GM19463 (cell line): ENCODE data around the gene CPB1.

ENCODE experiments used
- ATAC-seq: cut with Tn5 transposase; IDR thresholded peaks from one replicate; pipeline ENCODE4 v1.9.1; 2021; ENCODE audit warnings: mild to moderate bottlenecking, moderate library complexity; ENCODE audit not compliant: unreplicated experiment

The CPB1 gene

GRCh38 chr3:148880681-148881080, 53.1 kb downstream of the CPB1 start:
- ATAC-seq: no peak

DNA sequence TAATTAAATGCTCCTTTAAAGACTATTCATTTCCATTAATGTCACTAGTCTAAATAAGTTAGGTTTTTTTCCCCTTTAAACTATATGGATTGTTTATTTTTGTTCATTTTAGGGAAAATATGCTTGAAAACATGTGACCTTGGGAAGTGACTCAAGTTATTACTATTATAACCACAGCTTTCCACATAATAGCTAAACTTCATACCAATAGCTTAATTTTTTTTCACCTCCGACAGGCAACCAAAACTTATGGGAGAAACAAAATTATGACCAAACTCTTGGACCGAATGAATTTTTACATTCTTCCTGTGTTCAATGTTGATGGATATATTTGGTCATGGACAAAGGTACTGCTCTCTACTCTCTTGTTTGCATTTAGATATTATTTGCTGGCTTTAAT, 53.7 kb downstream of the CPB1 start:
- no peak for ATAC-seq

GRCh38 chr3:148882288-148882687, 54.7 kb downstream of the CPB1 start:
- no peak for ATAC-seq

GRCh38 chr3:148883163-148883562, 55.6 kb downstream of the CPB1 start:
- no peak for ATAC-seq

DNA sequence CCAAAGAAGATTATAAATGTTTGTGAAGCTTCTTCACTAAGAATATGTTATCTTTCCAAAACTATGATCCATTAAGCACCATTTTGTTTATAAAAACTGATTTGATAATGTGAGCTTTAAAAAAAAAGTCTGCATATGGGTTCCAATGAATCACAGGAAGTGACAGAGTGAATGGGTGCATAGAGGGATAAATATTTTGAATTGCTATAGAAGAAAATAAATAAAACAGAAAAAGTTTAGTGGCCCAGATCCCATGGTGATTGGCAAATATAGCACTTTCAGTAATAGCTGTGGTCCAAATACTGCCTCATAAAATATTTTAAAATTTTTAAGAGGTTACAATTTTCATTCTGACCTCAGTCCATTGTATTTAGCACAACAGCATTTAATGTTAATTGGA, 56.6 kb downstream of the CPB1 start:
- ATAC-seq: no peak

DNA sequence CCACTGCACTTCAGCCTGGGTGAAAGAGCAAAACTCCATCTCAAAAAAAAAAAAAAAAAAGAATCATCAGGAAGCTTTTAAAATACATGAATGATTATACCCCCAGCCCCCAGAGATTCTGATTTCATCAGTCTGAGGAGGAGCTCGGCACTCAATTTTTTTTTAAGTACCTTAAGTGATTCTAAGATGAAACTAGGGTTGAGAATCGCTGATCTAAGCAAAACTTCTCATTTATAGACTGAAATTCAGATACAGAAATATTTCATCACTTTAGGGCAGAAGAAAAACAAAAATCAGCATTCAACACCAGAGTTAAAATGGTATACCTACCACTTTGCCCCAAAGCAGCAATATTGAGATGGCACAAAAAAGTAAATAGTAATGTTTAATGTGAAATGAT, 62.2 kb downstream of the CPB1 start:
- ATAC-seq: no peak

DNA sequence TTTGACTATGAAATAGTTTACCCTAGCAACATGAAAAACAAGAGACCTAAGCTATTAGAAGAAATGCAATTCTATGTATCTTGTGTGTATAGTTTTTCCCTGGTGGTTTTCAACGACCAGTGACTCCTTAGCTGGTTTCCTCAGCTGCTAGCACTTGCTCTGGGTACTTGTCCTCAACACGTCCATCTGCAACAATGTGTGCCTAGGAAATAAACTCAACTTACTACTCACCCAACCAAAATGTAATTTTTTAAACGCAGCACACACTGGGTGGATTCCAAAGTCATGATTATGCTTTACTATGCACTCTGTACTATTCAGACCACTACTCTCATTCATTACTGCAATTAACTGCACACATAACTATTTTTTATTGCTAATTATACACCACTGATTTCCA, 68.5 kb downstream of the CPB1 start:
- ATAC-seq: no peak

DNA sequence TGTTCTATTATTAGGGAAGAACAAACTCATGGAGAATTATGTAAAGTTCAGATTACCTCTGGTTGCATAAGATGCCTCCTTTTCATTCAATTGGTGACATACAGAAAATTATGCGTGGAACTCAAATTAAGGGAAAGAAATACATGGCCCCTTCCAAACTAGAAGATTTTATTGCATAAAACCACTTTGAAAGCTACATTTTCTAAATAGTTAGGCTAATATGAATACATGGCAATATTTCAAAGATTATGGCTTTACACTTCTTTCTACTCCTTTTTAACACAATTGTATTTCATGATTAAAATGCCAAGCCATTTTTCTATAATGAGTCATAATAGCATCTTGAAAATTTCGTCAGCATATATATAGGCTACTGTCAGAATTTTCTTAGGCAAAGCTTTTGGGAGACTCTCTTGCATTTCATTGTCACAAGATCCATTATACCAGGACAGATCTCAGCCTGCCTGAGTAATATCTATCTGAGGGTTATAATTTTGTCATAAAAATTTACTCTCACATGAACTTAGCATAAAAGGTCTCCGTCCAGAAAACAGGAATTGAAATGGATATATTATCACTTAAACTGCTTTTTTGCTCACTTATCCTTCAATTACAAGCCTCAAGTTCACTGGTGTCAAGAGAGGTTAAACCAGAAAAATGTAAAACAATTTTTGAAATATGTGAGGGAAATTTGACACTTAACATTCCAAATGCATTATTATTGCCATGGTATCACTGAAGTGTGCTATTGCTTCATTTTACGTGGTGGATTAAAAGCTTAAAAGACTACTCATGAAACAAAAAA, 74.6 kb downstream of the CPB1 start:
- ATAC-seq: no peak

GRCh38 chr3:148903022-148903442, 75.4 kb downstream of the CPB1 start:
- ATAC-seq: no peak

- no peak for ATAC-seq
Measured at GRCh38 chr3:148903941-148904340, 76.3 kb downstream of the CPB1 start.

GRCh38 chr3:148906667-148907066, 79.1 kb downstream of the CPB1 start:
- ATAC-seq: no peak
